H1 (cell line): Measurements from ENCODE around the gene CAPN1. TPM values are rescaled to one million over a fixed set of nuclear protein-coding genes. Genes with fewer than 3 reads are reported as not detected.

Experiments
- EGR1 ChIP-seq: IDR thresholded peaks from 2 replicates; pipeline ENCODE4 v1.6.1; 2011; ENCODE audit warnings: low read depth, low read length, borderline replicate concordance
- FOSL1 ChIP-seq: IDR thresholded peaks from 2 replicates; pipeline ENCODE4 v1.6.1; 2011; ENCODE audit warnings: mild to moderate bottlenecking, low read depth, low read length, moderate library complexity; ENCODE audit not compliant: insufficient read depth
- POU5F1 ChIP-seq: IDR thresholded peaks from 2 replicates; pipeline ENCODE4 v1.6.1; 2011; ENCODE audit warnings: low read depth, mild to moderate bottlenecking, low read length, moderate library complexity
- SAP30 ChIP-seq: fragments of 300-600 bp; sonication (generic); IDR thresholded peaks from 2 replicates; pipeline ENCODE4 v1.7.1; 2012; ENCODE audit warnings: low read length, moderate library complexity, mild to moderate bottlenecking, inconsistent platforms; ENCODE audit not compliant: insufficient read depth, insufficient replicate concordance
- SP2 ChIP-seq: IDR thresholded peaks from 2 replicates; pipeline ENCODE4 v1.6.1; 2012; ENCODE audit warnings: mild to moderate bottlenecking, low read length, inconsistent platforms
- SP4 ChIP-seq: IDR thresholded peaks from 2 replicates; pipeline ENCODE4 v1.6.1; 2012; ENCODE audit warnings: low read length, inconsistent platforms
- polyA plus RNA-seq, 7 experiments: library from polyadenylated mRNA; depleted of rRNA in 3 of 7; stranded (reverse) in 5 of 7; unstranded in 2 of 7; fragments of >200 nt in 5 of 7; fragments of 200-250 nt in 2 of 7; gene quantifications; 1 replicate in 5 of 7; 2 replicates in 1 of 7; 4 replicates in 1 of 7; pipeline versions ENCODE4 v1.2.1 to v1.2.3, GENCODE V29; 2011 to 2013; ENCODE audit warnings: missing spikeins in 2 of 7, mixed read lengths in 2 of 7
- total RNA-seq: library from RNA; stranded (reverse); fragmentation: NEBNext Ultra II Directional; extraction: Animal tissue kit (Norgen Biotek cat#: 25700); gene quantifications from 2 replicates; pipeline ENCODE4 v1.2.1, GENCODE V29; 2021
- TF ChIP-seq, protein P1 (sequence below): fragments of 300-600 bp; sonication (generic); IDR thresholded peaks from 2 replicates; pipeline ENCODE4 v1.7.1; 2012; ENCODE audit warnings: low read length, moderate library complexity, mild to moderate bottlenecking, inconsistent platforms; ENCODE audit not compliant: insufficient replicate concordance
- TF ChIP-seq, protein P2 (sequence below): IDR thresholded peaks from 2 replicates; pipeline ENCODE4 v1.6.1; 2012; ENCODE audit warnings: inconsistent platforms
- TF ChIP-seq, protein P3 (sequence below): IDR thresholded peaks from 2 replicates; pipeline ENCODE4 v1.6.1; 2011; ENCODE audit warnings: low read depth, mild to moderate bottlenecking, low read length; ENCODE audit not compliant: insufficient read depth

CAPN1 gene
- total and polyA plus RNA-seq, 2 of the 8 experiments (the other 6 are each of a cell fraction or from before 2014, with no cell fraction given): 194 to 233 TPM

DNA sequence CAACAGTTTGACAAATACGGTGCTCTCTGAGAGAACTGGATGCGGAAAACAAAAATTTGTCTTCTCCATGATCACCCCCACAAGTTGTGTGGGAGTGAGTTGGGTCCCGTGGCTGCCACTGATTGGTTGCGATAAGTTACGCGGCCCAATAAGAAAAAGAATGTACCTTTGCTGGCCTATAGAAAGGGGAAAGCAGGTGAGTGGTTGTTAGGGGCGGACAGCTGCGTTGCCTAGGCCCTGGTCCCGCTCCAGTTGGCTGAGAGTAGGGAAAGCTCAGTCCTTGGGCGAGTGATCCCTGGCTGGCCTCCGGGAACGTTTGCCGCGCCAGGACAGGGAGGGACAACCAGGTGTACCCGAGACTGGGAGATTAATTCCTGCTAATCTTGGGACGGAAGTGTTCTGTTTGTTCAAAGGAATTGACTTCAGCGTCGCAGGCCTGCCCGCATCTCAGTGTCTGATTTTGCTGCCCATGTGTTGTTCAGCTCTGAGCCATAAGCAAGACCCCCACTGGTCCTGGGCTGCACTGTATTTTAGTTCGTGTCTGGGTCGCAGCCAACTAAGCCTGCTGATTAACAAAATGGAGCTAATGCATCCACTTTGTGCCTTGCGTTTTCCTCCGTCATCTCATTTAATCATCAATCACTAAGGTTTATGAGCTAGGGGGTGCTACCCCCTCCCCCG is 46.6 kb upstream of the CAPN1 start (continued):
- TF ChIP-seq, protein P1, sequence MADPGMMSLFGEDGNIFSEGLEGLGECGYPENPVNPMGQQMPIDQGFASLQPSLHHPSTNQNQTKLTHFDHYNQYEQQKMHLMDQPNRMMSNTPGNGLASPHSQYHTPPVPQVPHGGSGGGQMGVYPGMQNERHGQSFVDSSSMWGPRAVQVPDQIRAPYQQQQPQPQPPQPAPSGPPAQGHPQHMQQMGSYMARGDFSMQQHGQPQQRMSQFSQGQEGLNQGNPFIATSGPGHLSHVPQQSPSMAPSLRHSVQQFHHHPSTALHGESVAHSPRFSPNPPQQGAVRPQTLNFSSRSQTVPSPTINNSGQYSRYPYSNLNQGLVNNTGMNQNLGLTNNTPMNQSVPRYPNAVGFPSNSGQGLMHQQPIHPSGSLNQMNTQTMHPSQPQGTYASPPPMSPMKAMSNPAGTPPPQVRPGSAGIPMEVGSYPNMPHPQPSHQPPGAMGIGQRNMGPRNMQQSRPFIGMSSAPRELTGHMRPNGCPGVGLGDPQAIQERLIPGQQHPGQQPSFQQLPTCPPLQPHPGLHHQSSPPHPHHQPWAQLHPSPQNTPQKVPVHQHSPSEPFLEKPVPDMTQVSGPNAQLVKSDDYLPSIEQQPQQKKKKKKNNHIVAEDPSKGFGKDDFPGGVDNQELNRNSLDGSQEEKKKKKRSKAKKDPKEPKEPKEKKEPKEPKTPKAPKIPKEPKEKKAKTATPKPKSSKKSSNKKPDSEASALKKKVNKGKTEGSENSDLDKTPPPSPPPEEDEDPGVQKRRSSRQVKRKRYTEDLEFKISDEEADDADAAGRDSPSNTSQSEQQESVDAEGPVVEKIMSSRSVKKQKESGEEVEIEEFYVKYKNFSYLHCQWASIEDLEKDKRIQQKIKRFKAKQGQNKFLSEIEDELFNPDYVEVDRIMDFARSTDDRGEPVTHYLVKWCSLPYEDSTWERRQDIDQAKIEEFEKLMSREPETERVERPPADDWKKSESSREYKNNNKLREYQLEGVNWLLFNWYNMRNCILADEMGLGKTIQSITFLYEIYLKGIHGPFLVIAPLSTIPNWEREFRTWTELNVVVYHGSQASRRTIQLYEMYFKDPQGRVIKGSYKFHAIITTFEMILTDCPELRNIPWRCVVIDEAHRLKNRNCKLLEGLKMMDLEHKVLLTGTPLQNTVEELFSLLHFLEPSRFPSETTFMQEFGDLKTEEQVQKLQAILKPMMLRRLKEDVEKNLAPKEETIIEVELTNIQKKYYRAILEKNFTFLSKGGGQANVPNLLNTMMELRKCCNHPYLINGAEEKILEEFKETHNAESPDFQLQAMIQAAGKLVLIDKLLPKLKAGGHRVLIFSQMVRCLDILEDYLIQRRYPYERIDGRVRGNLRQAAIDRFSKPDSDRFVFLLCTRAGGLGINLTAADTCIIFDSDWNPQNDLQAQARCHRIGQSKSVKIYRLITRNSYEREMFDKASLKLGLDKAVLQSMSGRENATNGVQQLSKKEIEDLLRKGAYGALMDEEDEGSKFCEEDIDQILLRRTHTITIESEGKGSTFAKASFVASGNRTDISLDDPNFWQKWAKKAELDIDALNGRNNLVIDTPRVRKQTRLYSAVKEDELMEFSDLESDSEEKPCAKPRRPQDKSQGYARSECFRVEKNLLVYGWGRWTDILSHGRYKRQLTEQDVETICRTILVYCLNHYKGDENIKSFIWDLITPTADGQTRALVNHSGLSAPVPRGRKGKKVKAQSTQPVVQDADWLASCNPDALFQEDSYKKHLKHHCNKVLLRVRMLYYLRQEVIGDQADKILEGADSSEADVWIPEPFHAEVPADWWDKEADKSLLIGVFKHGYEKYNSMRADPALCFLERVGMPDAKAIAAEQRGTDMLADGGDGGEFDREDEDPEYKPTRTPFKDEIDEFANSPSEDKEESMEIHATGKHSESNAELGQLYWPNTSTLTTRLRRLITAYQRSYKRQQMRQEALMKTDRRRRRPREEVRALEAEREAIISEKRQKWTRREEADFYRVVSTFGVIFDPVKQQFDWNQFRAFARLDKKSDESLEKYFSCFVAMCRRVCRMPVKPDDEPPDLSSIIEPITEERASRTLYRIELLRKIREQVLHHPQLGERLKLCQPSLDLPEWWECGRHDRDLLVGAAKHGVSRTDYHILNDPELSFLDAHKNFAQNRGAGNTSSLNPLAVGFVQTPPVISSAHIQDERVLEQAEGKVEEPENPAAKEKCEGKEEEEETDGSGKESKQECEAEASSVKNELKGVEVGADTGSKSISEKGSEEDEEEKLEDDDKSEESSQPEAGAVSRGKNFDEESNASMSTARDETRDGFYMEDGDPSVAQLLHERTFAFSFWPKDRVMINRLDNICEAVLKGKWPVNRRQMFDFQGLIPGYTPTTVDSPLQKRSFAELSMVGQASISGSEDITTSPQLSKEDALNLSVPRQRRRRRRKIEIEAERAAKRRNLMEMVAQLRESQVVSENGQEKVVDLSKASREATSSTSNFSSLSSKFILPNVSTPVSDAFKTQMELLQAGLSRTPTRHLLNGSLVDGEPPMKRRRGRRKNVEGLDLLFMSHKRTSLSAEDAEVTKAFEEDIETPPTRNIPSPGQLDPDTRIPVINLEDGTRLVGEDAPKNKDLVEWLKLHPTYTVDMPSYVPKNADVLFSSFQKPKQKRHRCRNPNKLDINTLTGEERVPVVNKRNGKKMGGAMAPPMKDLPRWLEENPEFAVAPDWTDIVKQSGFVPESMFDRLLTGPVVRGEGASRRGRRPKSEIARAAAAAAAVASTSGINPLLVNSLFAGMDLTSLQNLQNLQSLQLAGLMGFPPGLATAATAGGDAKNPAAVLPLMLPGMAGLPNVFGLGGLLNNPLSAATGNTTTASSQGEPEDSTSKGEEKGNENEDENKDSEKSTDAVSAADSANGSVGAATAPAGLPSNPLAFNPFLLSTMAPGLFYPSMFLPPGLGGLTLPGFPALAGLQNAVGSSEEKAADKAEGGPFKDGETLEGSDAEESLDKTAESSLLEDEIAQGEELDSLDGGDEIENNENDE: no peak
- TF ChIP-seq SAP30 (peak; percentile 7), POU5F1 (no peak), EGR1 (no peak), FOSL1 (no peak), SP4 (no peak; the same call in 1 of the 2 replicates), SP2 (peak; percentile 62; the same call in 1 of the 2 replicates)
- TF ChIP-seq, protein P2, sequence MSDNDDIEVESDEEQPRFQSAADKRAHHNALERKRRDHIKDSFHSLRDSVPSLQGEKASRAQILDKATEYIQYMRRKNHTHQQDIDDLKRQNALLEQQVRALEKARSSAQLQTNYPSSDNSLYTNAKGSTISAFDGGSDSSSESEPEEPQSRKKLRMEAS: no peak
- TF ChIP-seq, protein P3, sequence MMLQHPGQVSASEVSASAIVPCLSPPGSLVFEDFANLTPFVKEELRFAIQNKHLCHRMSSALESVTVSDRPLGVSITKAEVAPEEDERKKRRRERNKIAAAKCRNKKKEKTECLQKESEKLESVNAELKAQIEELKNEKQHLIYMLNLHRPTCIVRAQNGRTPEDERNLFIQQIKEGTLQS: no peak
